ENCODE measurements around the gene PURA.
A peak's percentile ranks its signal among the peaks of the same experiment; 100 is the strongest.
"Not testable (repeated sequence)": the region's sequence is repeated elsewhere in the genome, so short reads cannot be mapped to it uniquely, and the experiment has no call there.

Gene PURA

GRCh38 chr5:140141241-140141640, 27.3 kb downstream of the PURA start:
- DNase-seq = no peak

GRCh38 chr5:140142246-140142645, 28.3 kb downstream of the PURA start:
- DNase-seq = no peak

DNA sequence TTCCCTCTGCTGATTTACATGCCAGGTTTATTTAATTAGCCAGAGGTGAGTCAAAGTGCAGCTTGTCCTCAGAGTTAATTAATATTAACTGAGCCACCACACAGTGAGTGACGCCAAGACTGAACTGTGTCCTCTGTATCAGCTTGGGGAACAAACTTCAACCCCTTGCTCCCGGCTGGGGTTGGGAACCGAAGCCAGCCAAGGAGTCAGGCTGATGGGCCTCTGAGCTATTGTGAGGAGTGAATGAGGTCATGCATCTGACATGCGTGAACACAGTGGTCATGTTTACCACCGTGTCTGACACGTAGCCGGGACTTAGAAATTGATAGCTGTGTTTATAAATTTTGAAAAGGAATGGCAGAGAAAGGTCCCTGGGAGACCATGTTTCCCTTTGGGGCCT, 28.9 kb downstream of the PURA start:
- DNase-seq = no peak

GRCh38 chr5:140143521-140144258, 29.8 kb downstream of the PURA start:
- no peak for DNase-seq

DNA sequence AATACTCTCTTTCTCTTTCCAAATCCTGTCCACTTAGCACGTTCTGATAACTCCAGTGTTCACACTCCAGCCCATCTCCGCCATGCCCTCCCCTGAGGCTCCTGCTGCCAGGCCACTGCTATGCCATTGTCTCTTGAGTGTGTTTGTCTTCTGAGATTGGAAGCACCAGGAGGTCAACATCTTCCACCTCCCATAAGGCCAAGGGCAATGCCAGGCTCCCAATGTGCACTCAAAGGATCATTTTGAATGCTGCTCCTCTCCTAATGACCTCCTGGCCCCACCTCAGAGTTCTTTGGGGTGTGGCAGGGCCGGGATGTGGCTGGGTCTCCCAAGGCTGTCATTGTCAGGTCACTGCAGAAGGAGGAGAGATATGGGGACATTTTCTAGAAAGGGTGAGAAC, 31.3 kb downstream of the PURA start:
- DNase-seq = no peak

GRCh38 chr5:140145818-140146522, 32.1 kb downstream of the PURA start:
- DNase-seq = peak; percentile 27

- no peak for DNase-seq
Observed at GRCh38 chr5:140146523-140146842, 32.6 kb downstream of the PURA start.

- DNase-seq = no peak
Observed at GRCh38 chr5:140147460-140147859, 33.6 kb downstream of the PURA start.

DNA sequence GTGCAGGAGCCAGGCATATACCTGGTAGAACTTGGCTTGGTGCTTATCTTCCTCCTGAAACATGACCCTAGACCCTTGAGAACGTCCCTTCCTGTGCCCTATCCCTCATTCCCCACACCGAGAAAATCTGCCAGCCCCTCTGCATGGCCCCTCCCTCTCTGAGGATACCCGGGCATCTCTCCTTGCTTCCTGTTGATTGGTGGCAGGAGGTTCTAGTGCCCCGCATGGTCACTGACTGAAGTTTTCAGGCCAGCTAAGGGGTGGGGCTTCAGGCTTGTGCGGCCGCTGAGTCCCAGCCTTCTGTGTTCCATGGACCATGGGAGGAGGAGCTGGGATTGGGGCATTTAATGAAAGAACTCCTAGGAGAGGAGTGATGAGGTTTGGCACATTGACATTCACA, 34.6 kb downstream of the PURA start:
- no peak for DNase-seq

- DNase-seq = peak; percentile 6
Observed at GRCh38 chr5:140150201-140150600, 36.3 kb downstream of the PURA start.

DNA sequence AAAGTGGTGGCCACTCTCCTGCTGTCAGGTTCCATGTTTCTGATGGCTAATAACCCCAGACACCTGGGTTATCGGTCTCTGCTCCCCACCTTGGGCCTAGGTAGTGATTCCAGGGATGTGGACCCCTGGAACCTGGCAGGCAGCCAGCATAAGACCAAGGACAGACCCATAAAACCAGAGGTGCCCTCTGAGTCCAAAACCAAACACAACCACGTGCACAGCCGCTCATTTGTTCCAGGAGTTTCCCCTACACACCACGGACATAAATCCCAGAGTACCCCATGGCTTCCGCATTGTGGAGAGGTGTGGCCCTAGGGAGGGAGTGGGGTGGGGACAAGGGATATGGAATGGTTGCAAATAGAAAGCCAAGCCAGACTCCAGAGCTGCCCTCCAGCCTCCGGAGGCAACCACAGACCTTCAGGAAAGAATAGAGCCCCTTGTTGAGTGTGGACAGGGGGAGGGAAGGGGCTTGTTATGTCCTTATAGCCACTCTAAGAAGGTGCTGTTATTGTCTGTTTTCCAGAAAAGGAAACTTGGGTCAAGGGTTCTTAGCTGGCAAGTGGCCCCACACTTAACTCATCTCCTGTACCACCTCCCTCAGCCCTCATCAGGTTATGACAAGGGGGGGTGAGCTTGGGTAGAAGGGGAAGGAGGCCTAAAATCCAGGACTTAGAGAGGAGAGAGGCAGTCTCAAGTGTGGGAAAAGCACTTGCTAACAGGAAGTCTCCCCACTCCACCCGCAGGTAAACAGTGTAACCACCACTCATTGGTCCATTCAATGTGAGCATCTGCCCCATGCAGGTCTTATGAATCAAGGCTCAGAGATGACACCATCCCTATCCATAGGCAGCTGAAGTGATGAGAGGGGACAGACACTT, 37.5 kb downstream of the PURA start:
- DNase-seq = no peak

DNA sequence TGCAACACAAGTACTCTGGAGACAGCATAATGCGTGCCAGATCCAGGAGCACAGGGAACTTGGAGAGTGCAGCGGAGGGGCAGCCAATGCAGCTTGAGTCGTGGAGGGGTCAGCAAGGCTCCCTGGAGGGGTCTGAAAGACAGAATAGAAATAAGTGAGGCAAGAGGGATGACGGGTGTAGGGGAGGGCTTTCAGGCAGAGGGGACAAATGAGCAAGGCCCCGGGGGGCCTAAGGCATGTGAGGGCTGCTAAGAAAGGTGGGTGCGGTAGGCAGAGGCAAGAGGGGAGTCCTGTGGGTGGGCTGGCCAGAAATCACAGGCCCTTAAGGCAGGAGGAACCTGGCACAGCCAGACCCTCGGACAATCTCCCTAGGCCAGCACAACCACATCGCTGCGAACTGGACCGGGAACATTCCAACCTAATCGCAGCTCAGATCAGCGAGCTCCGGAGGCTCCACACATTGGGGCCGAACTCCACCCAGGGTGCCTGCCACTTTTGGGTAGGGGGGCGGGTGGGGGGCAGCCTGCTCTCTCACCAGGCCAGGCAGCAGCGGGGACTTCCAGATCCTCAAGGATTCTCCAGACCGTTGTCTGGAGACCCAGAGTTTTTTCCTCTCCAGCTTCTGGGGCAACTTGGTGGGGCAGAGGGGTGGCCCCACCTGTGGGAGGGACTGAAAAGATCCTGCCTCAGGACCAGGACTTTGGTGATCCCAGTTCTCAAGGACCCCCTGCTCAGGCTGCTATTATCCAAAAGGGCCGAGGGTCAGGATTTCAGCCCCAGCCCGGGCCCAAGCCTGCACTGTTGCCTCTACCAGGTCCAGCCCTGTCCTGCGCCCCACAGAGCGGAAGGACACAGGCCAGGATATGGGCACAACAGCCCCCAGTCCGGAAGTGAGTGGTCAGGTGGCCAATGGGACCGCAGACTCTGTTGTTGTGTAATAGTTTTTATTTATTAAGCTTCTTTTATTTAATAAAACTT, 38.4 kb downstream of the PURA start:
- DNase-seq = no peak

GRCh38 chr5:140153255-140153654, 39.3 kb downstream of the PURA start:
- DNase-seq = no peak

- no peak for DNase-seq
Observed at GRCh38 chr5:140153905-140154304, 40.0 kb downstream of the PURA start.

DNA sequence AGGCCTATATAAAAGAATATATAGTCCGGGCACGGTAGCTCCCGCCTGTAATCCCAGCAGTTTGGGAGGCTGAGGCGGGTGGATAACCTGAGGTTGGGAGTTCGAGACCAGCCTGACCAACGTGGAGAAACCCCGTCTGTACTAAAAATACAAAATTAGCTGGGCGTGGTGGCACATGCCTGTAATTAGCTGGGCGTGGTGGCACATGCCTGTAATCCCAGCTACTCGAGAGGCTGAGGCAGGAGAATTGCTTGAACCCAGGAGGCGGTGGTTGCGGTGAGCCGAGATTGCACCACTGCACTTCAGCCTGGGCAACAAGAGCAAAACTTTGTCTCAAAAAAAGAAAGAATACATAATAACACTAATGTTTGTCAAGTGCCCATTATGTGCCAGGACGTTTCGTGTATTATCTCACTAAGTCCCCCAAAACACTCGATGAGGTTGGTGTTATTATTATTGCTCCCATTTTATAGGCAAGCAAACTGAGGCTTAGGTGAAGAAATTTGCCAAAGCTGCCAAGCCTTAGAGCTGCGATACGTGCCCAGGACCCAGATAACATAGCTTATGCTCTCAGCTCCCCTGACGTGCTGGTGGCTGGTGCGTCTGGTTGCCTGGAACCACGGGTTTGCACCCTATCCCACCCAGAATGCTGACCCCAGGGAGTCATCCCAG, 40.9 kb downstream of the PURA start:
- DNase-seq = not testable (repeated sequence)

DNA sequence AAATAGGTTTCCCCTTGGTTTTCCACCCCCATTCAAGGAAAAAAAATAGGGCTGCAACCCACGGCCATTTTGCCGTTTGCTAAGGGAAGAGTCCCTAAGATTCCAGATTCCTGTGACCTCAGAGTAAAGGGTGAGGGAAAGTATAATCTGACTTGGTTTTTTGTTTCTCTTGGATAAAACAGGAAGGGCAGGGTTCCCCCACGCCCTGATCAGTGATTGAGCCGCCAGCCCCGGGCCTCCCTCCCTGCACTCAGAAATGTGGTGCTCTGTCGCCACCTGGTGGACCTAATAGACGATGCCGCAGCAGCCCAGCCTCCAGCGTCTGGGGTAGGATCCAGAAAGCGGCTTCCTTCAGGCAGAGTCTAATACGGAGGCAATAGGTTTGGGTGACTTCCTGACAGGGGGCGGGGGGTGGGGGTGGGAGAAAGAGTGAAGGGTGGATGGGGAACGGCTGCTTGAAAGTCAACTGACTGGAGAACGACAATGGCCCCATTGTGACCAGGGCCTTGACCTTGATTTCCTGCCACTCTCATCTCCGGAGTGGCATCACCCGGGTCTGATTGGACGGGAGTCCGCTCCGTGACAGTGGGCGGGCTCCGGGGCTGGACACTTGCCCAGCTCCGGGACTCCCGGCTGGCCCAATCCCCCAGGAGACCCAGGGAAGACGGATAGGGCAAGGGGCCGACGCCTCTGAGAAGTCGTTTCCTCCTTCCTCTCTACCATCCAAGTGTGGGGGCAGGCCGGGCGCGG, 43.3 kb downstream of the PURA start:
- DNase-seq = peak; percentile 13

- DNase-seq = no peak
Observed at GRCh38 chr5:140159014-140159927, 45.4 kb downstream of the PURA start.

DNA sequence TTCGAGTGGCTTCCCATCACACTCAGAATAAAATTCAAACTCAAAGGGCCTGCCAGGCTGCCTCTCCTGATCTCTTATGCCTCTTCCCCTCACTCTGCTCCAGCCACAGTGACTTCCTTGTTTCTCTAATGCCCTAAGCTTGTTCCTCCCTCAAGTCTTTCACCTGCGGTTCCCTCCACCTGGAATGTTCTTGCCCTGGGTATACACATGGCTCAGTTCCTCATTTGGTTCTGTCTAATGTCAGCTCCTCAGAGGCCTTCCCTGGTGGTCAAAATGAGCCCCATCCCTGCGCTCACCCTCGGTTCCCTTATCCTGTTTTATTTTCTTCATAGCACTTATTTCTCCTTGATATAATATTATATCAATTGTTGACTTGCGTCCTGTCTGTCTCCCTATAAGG, 48.4 kb downstream of the PURA start:
- DNase-seq = no peak

DNA sequence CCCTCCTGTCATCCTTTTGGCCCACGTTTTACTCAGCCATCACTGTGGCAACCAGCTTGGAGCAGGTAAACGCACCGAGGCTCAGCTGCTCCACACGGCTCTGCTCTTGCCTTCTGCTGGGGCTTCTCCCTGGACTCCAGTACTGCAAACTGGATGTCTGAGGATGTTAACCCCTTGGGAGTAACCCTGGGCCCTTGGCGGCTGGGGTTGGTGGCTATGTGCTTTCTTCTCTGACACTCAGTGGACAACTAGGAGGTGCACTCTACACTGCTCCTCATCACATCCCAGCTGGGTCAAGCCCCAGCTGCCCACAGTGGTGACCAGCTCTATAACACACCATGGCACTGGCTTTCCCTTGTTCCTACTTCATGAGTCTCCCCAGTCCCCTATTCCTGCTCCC, 48.9 kb downstream of the PURA start:
- no peak for DNase-seq

All from NCI-H524 treated with DMSO at 0.1 percent for 48 hours (cell line).